HepG2 (cell line): ENCODE results near the gene SLIT1. TPM values are rescaled to one million over a fixed set of nuclear protein-coding genes. Genes with fewer than 3 reads are reported as not detected.

Experiments used
- CREM ChIP-seq, 2 experiments: sonication (generic) in 1 of 2; formaldehyde crosslinking in 1 of 2; IDR thresholded peaks; 2 replicates each; pipeline versions ENCODE4 v1.4.0 to v1.6.1; 2016 to 2020; ENCODE audit warnings: antibody characterized with exemption in 1 of 2, mild to moderate bottlenecking in 1 of 2, missing genetic modification reagents in 1 of 2
- GATA4 ChIP-seq: sonication (generic); IDR thresholded peaks from 2 replicates; pipeline ENCODE4 v1.6.1; 2016; ENCODE audit warnings: antibody characterized with exemption, low read depth, borderline replicate concordance
- GATAD2A ChIP-seq: IDR thresholded peaks from 2 replicates; pipeline ENCODE4 v1.6.1; 2016
- MIER2 ChIP-seq: IDR thresholded peaks from 2 replicates; pipeline ENCODE4 v1.6.1; 2016; ENCODE audit warnings: missing biosample characterization, missing genetic modification reagents
- MTA1 ChIP-seq: sonication (generic); formaldehyde crosslinking; IDR thresholded peaks from 2 replicates; pipeline ENCODE4 v1.4.0; 2020; ENCODE audit warnings: missing genetic modification reagents, mild to moderate bottlenecking, borderline replicate concordance
- RARA ChIP-seq: IDR thresholded peaks from 2 replicates; pipeline ENCODE4 v1.6.1; 2016; ENCODE audit warnings: missing genetic modification reagents, missing compliant biosample characterization
- TRAFD1 ChIP-seq: sonication (generic); formaldehyde crosslinking; IDR thresholded peaks from 2 replicates; pipeline ENCODE4 v1.5.1; 2020; ENCODE audit warnings: missing genetic modification reagents, mild to moderate bottlenecking, borderline replicate concordance
- ZMYM3 ChIP-seq: sonication (generic); formaldehyde crosslinking; IDR thresholded peaks from 2 replicates; pipeline ENCODE4 v1.5.1; 2020; ENCODE audit warnings: mild to moderate bottlenecking, missing genetic modification reagents
- ZNF512B ChIP-seq: sonication (generic); formaldehyde crosslinking; IDR thresholded peaks from 2 replicates; pipeline ENCODE4 v1.5.1; 2020; ENCODE audit warnings: missing genetic modification reagents, mild to moderate bottlenecking, borderline replicate concordance
- ZNF710 ChIP-seq: sonication (generic); formaldehyde crosslinking; IDR thresholded peaks from 2 replicates; pipeline ENCODE4 v1.5.0; 2020; ENCODE audit warnings: mild to moderate bottlenecking, missing genetic modification reagents, borderline replicate concordance
- polyA plus RNA-seq, 8 experiments: library from polyadenylated mRNA; depleted of rRNA in 3 of 8; stranded (reverse) in 7 of 8; unstranded in 1 of 8; fragments of >200 nt; fragmentation: Illumina TruSeq in 4 of 8; extraction: Trizol in 4 of 8; gene quantifications; 2 replicates each; pipeline versions ENCODE4 v1.2.1 to v1.2.3, GENCODE V29; 2011 to 2016; ENCODE audit warnings: low read depth in 4 of 8, missing spikeins in 1 of 8, mixed read lengths in 1 of 8; ENCODE audit not compliant: insufficient read depth in 1 of 8
- total RNA-seq, 5 experiments: library from RNA; depleted of rRNA; stranded (reverse); fragments of >200 nt; fragmentation: Illumina TruSeq; extraction: Trizol; gene quantifications; 2 replicates each; pipeline ENCODE4 v1.2.3, GENCODE V29; 2016; ENCODE audit warnings: low read depth in 1 of 5
- TF ChIP-seq, protein P1 (sequence below), 2 experiments: sonication (generic) in 1 of 2; formaldehyde crosslinking in 1 of 2; IDR thresholded peaks; 2 replicates each; pipeline versions ENCODE4 v1.4.0 to v1.6.1; 2016 to 2020; ENCODE audit warnings: borderline replicate concordance in 1 of 2, low read depth in 1 of 2, mild to moderate bottlenecking in 1 of 2, missing genetic modification reagents in 1 of 2
- TF ChIP-seq, protein P2 (sequence below): sonication (generic); formaldehyde crosslinking; IDR thresholded peaks from 2 replicates; pipeline ENCODE4 v1.4.0; 2020; ENCODE audit warnings: mild to moderate bottlenecking, missing genetic modification reagents

Gene SLIT1
- total and polyA plus RNA-seq, 2 of the 13 experiments (the other 11 are each of a cell fraction or from before 2014, with no cell fraction given): 0.09 to 0.33 TPM

- TF ChIP-seq, protein P1, sequence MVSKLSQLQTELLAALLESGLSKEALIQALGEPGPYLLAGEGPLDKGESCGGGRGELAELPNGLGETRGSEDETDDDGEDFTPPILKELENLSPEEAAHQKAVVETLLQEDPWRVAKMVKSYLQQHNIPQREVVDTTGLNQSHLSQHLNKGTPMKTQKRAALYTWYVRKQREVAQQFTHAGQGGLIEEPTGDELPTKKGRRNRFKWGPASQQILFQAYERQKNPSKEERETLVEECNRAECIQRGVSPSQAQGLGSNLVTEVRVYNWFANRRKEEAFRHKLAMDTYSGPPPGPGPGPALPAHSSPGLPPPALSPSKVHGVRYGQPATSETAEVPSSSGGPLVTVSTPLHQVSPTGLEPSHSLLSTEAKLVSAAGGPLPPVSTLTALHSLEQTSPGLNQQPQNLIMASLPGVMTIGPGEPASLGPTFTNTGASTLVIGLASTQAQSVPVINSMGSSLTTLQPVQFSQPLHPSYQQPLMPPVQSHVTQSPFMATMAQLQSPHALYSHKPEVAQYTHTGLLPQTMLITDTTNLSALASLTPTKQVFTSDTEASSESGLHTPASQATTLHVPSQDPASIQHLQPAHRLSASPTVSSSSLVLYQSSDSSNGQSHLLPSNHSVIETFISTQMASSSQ (IDR thresholded peaks at IDR 0.05; ENCODE audit: low read depth): no peak
- TF ChIP-seq, protein P1 (CRISPR knock-in tag; IDR thresholded peaks at IDR 0.05; ENCODE audit: borderline replicate concordance): peak; percentile 88; the same call in 1 of the 2 replicates
- TF ChIP-seq MTA1 (CRISPR knock-in tag) (peak; percentile 79; the same call in 1 of the 2 replicates), ZMYM3 (CRISPR knock-in tag) (peak; percentile 79), TRAFD1 (CRISPR knock-in tag) (no peak), GATA4 (no peak; the same call in 1 of the 2 replicates), GATAD2A (CRISPR knock-in tag) (peak; percentile 98), ZNF512B (CRISPR knock-in tag) (peak; percentile 80; the same call in 1 of the 2 replicates), ZNF710 (CRISPR knock-in tag) (0 out of 2 replicates have a peak, but pooled peaks have one; percentile 58), MIER2 (CRISPR knock-in tag) (peak; percentile 86), RARA (CRISPR knock-in tag) (peak; percentile 95), CREM (IDR thresholded peaks at IDR 0.05) (peak; percentile 70; the same call in 1 of the 2 replicates), CREM (CRISPR knock-in tag; IDR thresholded peaks at IDR 0.05) (no peak)
- TF ChIP-seq, protein P2, sequence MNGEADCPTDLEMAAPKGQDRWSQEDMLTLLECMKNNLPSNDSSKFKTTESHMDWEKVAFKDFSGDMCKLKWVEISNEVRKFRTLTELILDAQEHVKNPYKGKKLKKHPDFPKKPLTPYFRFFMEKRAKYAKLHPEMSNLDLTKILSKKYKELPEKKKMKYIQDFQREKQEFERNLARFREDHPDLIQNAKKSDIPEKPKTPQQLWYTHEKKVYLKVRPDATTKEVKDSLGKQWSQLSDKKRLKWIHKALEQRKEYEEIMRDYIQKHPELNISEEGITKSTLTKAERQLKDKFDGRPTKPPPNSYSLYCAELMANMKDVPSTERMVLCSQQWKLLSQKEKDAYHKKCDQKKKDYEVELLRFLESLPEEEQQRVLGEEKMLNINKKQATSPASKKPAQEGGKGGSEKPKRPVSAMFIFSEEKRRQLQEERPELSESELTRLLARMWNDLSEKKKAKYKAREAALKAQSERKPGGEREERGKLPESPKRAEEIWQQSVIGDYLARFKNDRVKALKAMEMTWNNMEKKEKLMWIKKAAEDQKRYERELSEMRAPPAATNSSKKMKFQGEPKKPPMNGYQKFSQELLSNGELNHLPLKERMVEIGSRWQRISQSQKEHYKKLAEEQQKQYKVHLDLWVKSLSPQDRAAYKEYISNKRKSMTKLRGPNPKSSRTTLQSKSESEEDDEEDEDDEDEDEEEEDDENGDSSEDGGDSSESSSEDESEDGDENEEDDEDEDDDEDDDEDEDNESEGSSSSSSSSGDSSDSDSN (CRISPR knock-in tag): no peak
Measured at GRCh38 chr10:97157578-97158095, 28.1 kb downstream of the SLIT1 start (continued).
